ENCODE measurements around the gene ERI2. TPM values are rescaled to one million over a fixed set of nuclear protein-coding genes. Genes with fewer than 3 reads are reported as not detected.

The ERI2 gene
- total and polyA plus RNA-seq, 2 of the 13 experiments (the other 11 are each of a cell fraction or from before 2014, with no cell fraction given) = 17.4 to 41.3 TPM

DNA sequence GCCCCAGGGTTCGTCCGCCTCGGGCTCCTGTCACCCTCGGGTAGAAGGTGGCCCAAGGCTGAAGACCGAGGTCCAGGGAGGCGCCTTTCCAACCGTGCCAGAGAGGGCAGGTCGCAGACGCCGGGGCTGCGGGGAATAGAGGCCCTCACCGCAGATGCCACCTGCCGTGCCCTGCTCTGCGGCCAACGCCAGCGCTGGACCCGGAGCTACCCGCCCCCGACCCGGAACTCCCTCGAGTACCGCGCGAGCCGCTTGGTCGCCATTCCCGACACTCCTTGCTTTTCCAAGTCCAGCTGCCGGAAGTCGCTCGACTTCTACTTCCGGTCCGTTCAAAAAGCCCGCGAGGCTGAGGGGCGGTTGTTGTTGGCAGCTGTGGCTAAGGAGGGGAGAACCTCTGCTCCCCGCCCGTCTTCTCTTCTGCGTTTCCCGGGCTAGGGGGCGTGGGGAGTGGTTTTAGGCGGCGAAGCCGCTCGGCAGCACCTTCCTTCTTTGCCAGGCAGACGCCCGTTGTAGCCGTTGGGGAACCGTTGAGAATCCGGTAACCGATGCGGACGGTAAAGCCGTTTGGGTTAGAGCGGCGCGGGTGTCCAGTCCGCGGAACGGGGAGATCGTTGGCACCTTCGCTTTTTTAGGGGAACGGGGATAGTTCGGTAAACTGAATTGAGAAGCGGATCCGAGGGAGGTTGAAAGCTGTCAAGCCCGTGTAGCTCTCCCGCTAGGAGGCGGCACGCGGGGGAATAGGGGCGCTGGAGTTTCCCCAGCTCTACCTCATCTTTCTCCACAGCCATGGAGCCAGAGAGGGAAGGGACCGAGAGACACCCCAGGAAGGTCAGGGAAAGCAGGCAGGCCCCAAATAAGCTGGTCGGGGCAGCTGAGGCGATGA, at the start of gene ERI2, which contains the start of gene REXO5 (continued):
- no peak for TF ChIP-seq NFIB (CRISPR knock-in tag; IDR thresholded peaks at IDR 0.05; ENCODE audit: borderline replicate concordance)
- TF ChIP-seq, protein P1, sequence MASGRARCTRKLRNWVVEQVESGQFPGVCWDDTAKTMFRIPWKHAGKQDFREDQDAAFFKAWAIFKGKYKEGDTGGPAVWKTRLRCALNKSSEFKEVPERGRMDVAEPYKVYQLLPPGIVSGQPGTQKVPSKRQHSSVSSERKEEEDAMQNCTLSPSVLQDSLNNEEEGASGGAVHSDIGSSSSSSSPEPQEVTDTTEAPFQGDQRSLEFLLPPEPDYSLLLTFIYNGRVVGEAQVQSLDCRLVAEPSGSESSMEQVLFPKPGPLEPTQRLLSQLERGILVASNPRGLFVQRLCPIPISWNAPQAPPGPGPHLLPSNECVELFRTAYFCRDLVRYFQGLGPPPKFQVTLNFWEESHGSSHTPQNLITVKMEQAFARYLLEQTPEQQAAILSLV (CRISPR knock-in tag; IDR thresholded peaks at IDR 0.05; ENCODE audit: borderline replicate concordance) = peak; percentile 81
- TF ChIP-seq MIER2 (CRISPR knock-in tag; IDR thresholded peaks at IDR 0.05) = 0 out of 2 replicates have a peak, but pooled peaks have one; percentile 29
- TF ChIP-seq ZNF563 (CRISPR knock-in tag; IDR thresholded peaks at IDR 0.05) = peak; percentile 92
- TF ChIP-seq ZNF776 (CRISPR knock-in tag; IDR thresholded peaks at IDR 0.05) = peak; percentile 74; the same call in 1 of the 2 replicates
- TF ChIP-seq, protein P2, sequence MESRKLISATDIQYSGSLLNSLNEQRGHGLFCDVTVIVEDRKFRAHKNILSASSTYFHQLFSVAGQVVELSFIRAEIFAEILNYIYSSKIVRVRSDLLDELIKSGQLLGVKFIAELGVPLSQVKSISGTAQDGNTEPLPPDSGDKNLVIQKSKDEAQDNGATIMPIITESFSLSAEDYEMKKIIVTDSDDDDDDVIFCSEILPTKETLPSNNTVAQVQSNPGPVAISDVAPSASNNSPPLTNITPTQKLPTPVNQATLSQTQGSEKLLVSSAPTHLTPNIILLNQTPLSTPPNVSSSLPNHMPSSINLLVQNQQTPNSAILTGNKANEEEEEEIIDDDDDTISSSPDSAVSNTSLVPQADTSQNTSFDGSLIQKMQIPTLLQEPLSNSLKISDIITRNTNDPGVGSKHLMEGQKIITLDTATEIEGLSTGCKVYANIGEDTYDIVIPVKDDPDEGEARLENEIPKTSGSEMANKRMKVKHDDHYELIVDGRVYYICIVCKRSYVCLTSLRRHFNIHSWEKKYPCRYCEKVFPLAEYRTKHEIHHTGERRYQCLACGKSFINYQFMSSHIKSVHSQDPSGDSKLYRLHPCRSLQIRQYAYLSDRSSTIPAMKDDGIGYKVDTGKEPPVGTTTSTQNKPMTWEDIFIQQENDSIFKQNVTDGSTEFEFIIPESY (CRISPR knock-in tag; IDR thresholded peaks at IDR 0.05) = no peak
- TF ChIP-seq, protein P3, sequence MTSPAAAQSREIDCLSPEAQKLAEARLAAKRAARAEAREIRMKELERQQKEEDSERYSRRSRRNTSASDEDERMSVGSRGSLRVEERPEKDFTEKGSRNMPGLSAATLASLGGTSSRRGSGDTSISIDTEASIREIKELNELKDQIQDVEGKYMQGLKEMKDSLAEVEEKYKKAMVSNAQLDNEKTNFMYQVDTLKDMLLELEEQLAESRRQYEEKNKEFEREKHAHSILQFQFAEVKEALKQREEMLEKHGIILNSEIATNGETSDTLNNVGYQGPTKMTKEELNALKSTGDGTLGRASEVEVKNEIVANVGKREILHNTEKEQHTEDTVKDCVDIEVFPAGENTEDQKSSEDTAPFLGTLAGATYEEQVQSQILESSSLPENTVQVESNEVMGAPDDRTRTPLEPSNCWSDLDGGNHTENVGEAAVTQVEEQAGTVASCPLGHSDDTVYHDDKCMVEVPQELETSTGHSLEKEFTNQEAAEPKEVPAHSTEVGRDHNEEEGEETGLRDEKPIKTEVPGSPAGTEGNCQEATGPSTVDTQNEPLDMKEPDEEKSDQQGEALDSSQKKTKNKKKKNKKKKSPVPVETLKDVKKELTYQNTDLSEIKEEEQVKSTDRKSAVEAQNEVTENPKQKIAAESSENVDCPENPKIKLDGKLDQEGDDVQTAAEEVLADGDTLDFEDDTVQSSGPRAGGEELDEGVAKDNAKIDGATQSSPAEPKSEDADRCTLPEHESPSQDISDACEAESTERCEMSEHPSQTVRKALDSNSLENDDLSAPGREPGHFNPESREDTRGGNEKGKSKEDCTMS (CRISPR knock-in tag; conservative IDR thresholded peaks at IDR 0.05) = no peak
- TF ChIP-seq CC2D1A (CRISPR knock-in tag; IDR thresholded peaks at IDR 0.05) = peak; percentile 93
- TF ChIP-seq ZNF577 (CRISPR knock-in tag; IDR thresholded peaks at IDR 0.05; ENCODE audit: borderline replicate concordance, low read depth) = no peak; the same call in 1 of the 2 replicates
- TF ChIP-seq SOX13 (IDR thresholded peaks at IDR 0.05) = no peak
- TF ChIP-seq SOX13 (CRISPR knock-in tag; conservative IDR thresholded peaks at IDR 0.05 in 1 of 2, IDR thresholded peaks at IDR 0.05 in 1 of 2) = peak in 1 of 2 experiments; percentile 59; a peak in 1 of 4 replicates
- 0 out of 2 replicates have a peak, but pooled peaks have one; percentile 13 for TF ChIP-seq DPF2 (CRISPR knock-in tag; IDR thresholded peaks at IDR 0.05; ENCODE audit: borderline replicate concordance, low read depth)
- no peak for TF ChIP-seq IKZF1 (IDR thresholded peaks at IDR 0.05)
- peak; percentile 60; the same call in 1 of the 2 replicates for TF ChIP-seq ZNF644 (CRISPR knock-in tag; IDR thresholded peaks at IDR 0.05; ENCODE audit: low read depth)
- peak; percentile 85; the same call in 1 of the 2 replicates for TF ChIP-seq HIVEP1 (CRISPR knock-in tag; IDR thresholded peaks at IDR 0.05)
- TF ChIP-seq, protein P4, sequence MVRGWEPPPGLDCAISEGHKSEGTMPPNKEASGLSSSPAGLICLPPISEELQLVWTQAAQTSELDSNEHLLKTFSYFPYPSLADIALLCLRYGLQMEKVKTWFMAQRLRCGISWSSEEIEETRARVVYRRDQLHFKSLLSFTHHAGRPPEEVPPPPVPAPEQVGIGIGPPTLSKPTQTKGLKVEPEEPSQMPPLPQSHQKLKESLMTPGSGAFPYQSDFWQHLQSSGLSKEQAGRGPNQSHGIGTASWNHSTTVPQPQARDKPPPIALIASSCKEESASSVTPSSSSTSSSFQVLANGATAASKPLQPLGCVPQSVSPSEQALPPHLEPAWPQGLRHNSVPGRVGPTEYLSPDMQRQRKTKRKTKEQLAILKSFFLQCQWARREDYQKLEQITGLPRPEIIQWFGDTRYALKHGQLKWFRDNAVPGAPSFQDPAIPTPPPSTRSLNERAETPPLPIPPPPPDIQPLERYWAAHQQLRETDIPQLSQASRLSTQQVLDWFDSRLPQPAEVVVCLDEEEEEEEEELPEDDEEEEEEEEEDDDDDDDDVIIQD (CRISPR knock-in tag; IDR thresholded peaks at IDR 0.05; ENCODE audit: low read depth) = peak; percentile 85
- no peak; the same call in 1 of the 2 replicates for TF ChIP-seq ZNF777 (CRISPR knock-in tag; IDR thresholded peaks at IDR 0.05)
- TF ChIP-seq CENPT (CRISPR knock-in tag; IDR thresholded peaks at IDR 0.05; ENCODE audit: low read depth) = peak; percentile 89; the same call in 1 of the 2 replicates
- peak; percentile 91 for TF ChIP-seq ZNF607 (CRISPR knock-in tag; IDR thresholded peaks at IDR 0.05; ENCODE audit: borderline replicate concordance)
- TF ChIP-seq ARNT (IDR thresholded peaks at IDR 0.05) = no peak
- TF ChIP-seq, protein P5, sequence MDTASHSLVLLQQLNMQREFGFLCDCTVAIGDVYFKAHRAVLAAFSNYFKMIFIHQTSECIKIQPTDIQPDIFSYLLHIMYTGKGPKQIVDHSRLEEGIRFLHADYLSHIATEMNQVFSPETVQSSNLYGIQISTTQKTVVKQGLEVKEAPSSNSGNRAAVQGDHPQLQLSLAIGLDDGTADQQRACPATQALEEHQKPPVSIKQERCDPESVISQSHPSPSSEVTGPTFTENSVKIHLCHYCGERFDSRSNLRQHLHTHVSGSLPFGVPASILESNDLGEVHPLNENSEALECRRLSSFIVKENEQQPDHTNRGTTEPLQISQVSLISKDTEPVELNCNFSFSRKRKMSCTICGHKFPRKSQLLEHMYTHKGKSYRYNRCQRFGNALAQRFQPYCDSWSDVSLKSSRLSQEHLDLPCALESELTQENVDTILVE (CRISPR knock-in tag; IDR thresholded peaks at IDR 0.05) = peak; percentile 91

All from HepG2 (cell line).